Measurements from ENCODE around the gene CCDC69. TPM values are rescaled to one million over a fixed set of nuclear protein-coding genes. Genes with fewer than 3 reads are reported as not detected.

The CCDC69 gene
- total and polyA plus RNA-seq, 8 donors: 6.8 to 66.4 (median 9.8) TPM

GRCh38 chr5:151224372-151224771, 480 bp upstream of the CCDC69 start:
- no peak for TF ChIP-seq CTCF (IDR thresholded peaks at IDR 0.05)
- Histone ChIP-seq H3K27ac (peak overlapping the region; percentile 71 to 92), H3K9me3 (no peaks in the 10 kb centered on the region), H3K4me3 (peak overlapping the region; percentile 72 to 76), H3K4me1 (peaks cover 0 to 54% of the 10 kb centered on the region in 2 donors), H3K27me3 (no peaks in the 10 kb centered on the region), H3K36me3 (no peaks in the 10 kb centered on the region)
- intact Hi-C loops (cut with DNase I): no loop called here
- DNase-seq: no peak
- no peak for ATAC-seq

GRCh38 chr5:151222790-151223446, 974 bp downstream of the CCDC69 start:
- H3K27ac ChIP-seq: peak overlapping the region; percentile 71 to 92
- intact Hi-C loops (cut with DNase I): no loop called here
- no peaks in the 10 kb centered on the region for H3K9me3 ChIP-seq
- no peaks in the 10 kb centered on the region for H3K27me3 ChIP-seq
- no peak for TF ChIP-seq CTCF (IDR thresholded peaks at IDR 0.05)
- no peaks in the 10 kb centered on the region for H3K36me3 ChIP-seq
- H3K4me3 ChIP-seq: peak overlapping the region; percentile 72 to 76
- peaks cover 0 to 69% of the 10 kb centered on the region in 2 donors for H3K4me1 ChIP-seq
- ATAC-seq (peak; percentile 82), DNase-seq (peak in 2 of 4 donors; percentile 69 to 81)

DNA sequence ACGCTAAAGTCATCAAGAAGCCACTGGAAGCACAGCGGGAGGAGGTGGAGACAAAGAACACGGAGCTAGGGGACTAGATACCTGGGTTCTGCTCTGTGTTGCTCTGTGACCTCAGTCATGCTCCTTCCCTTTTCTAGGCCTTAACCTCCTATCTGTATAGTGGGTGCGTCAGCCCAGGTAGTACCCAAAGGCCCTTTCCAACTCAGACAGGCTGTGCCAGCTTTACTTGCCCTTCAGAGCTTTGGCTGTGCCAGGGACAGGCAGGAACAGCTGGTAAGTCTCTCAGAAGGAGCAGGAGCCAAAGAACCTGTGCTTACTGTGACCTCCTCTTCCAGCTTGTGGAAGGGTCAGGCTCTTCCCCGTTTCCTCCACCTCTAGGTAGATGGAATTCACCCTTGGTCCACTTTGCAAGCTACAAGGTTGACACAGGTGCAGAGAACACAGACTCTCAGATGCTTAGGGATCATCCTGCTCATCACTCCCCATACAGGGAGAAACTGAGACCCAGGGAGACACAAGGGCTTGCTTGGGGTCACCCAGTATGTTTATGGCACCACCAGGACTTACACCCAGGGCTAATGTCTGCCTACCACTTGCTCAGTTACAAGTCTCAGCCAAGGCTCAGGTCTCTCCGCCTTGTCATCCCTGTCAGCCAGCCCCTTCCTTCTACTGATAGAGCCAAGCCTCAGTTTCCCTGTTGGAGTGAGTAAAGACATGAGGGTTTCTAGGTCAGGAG, 1.7 kb downstream of the CCDC69 start:
- Histone ChIP-seq H3K27me3 (no peaks in the 10 kb centered on the region), H3K36me3 (no peaks in the 10 kb centered on the region), H3K27ac (peak overlapping the region; percentile 71 to 92), H3K4me3 (peak overlapping the region in 1 of 2 donors; percentile 72), H3K4me1 (peaks cover 0 to 76% of the 10 kb centered on the region in 2 donors), H3K9me3 (no peaks in the 10 kb centered on the region)
- TF ChIP-seq CTCF (IDR thresholded peaks at IDR 0.05): no peak
- ATAC-seq (no peak), DNase-seq (no peak)
- intact Hi-C loops (cut with DNase I): no loop called here

DNA sequence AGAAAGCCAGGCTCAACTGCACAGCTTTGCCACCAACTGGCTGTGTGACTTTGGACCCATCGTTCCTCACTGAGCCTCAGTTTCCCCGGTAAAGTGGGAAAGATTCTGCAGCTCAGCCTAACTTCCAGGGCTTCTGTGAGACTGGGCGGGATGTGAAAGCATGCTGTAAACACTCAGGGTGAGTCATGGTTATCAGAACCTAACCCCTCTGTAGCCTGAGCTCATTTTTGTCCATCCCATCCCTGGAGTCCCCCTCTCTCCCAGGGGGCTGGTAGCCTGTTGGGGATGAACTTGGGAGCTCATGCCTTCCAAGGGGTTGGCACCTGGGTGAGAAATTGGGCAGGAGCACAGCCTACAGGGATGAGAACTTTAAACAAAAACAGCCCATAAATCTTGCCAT, 2.3 kb downstream of the CCDC69 start:
- no peak for TF ChIP-seq CTCF (IDR thresholded peaks at IDR 0.05)
- DNase-seq: no peak
- no peak for ATAC-seq
- no peaks in the 10 kb centered on the region for H3K36me3 ChIP-seq
- intact Hi-C loops (cut with DNase I): no loop called here
- peak overlapping the region; percentile 71 to 92 for H3K27ac ChIP-seq
- peaks cover 0 to 78% of the 10 kb centered on the region in 2 donors for H3K4me1 ChIP-seq
- no peaks in the 10 kb centered on the region for H3K9me3 ChIP-seq
- peak overlapping the region in 1 of 2 donors; percentile 72 for H3K4me3 ChIP-seq
- H3K27me3 ChIP-seq: no peaks in the 10 kb centered on the region

DNA sequence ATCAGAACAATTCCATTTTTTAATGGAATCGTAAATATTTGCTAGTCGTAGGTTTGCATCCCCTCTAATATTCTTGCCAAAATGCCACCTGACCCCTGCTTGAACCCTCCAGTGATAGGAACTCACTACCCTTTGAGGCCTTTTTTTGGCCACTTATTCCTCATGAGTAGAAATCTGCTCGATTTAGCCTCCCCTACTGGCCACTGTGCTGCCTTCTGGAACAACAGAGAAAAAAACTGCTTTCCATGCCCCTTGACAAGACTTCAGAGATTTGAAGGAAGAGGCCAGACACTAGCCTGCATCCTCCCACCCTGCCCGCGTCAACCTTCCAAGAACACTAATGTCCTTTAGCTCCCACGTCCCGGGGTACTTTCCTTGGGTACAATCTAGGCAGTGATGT, 4.1 kb downstream of the CCDC69 start:
- H3K4me3 ChIP-seq: no peak overlapping the region
- ATAC-seq (no peak), DNase-seq (no peak)
- no peak for TF ChIP-seq CTCF (IDR thresholded peaks at IDR 0.05)
- intact Hi-C loops (cut with DNase I): no loop called here
- H3K9me3 ChIP-seq: no peaks in the 10 kb centered on the region
- H3K36me3 ChIP-seq: no peaks in the 10 kb centered on the region
- H3K27ac ChIP-seq: no peak overlapping the region
- H3K27me3 ChIP-seq: no peaks in the 10 kb centered on the region
- H3K4me1 ChIP-seq: peaks cover 4 to 92% of the 10 kb centered on the region in 2 donors

Data from left lung (tissue), 10 donors.